Thyroid gland (tissue), 4 donors: ENCODE data around the gene TSFM. TPM values are rescaled to one million over a fixed set of nuclear protein-coding genes. Genes with fewer than 3 reads are reported as not detected.
"Not testable (repeated sequence)": the region's sequence is repeated elsewhere in the genome, so short reads cannot be mapped to it uniquely, and the experiment has no call there.

Experiments used
- DNase-seq, 2 donors: peaks; one replicate each; pipeline ENCODE4 v3.0.0-alpha.2; 2019
- H3K27ac ChIP-seq, 3 donors: fragments of 200-600 bp; sonication (generic); 1 replicate in 2 of 3; 2 replicates in 1 of 3; pipeline ENCODE4 v1.5.1; 2016 to 2019; ENCODE audit warnings: mild to moderate bottlenecking in 1 of 3, moderate library complexity in 1 of 3
- H3K27me3 ChIP-seq: fragments of 200-600 bp; sonication (generic); one replicate; pipeline ENCODE4 v1.5.1; 2019
- H3K36me3 ChIP-seq, 2 donors: fragments of 200-600 bp; sonication (generic); one replicate each; pipeline ENCODE4 v1.5.1; 2016 to 2019
- H3K4me1 ChIP-seq, 2 donors: fragments of 200-600 bp; sonication (generic); one replicate each; pipeline ENCODE4 v1.5.1; 2017 to 2019
- H3K4me3 ChIP-seq, 3 donors: fragments of 200-600 bp; sonication (generic); replicated peaks in 1 of 3; 1 replicate in 2 of 3; 2 replicates in 1 of 3; pipeline ENCODE4 v1.5.1; 2016; ENCODE audit warnings: mild to moderate bottlenecking in 1 of 3
- H3K9me3 ChIP-seq: fragments of 200-600 bp; sonication (generic); one replicate; pipeline ENCODE4 v1.5.1; 2017
- CTCF ChIP-seq, 6 experiments: fragments of 200-600 bp in 3 of 6; fragments of 450-650 bp in 3 of 6; sonication (generic) in 3 of 6; IDR thresholded peaks; one replicate each; pipeline ENCODE4 v1.5.1; 2016 to 2019; ENCODE audit warnings: antibody characterized with exemption in 6 of 6, mild to moderate bottlenecking in 2 of 6, inconsistent platforms in 1 of 6, moderate library complexity in 1 of 6
- POLR2A ChIP-seq, 2 donors: fragments of 450-650 bp; IDR thresholded peaks; one replicate each; pipeline ENCODE4 v1.6.1; 2017; ENCODE audit warnings: antibody characterized with exemption in 2 of 2, mild to moderate bottlenecking in 2 of 2, moderate library complexity in 1 of 2
- WGBS, 2 donors: methylation state at CpG; one replicate each; pipeline ENCODE4 v1.1.5; 2017; 5-methylcytosine and 5-hydroxymethylcytosine counted together
- intact Hi-C: fragments of 100-400 bp; cut with DNase I; formaldehyde crosslinking; loops from one replicate; pipeline ENCODE4 v1.15.1; 2023
- total RNA-seq, 4 donors: library from RNA; depleted of rRNA; stranded (reverse); fragments of >200 nt; gene quantifications; one replicate each; pipeline ENCODE4 v1.2.3, GENCODE V29; 2016

Gene TSFM
- total RNA-seq, 4 donors from 2014 or later: 19.4 to 32.0 (median 25.5) TPM

- Histone ChIP-seq H3K4me3 (peak within 1 kb of the TSS; percentile 29 to 52 (median 51)), H3K36me3 (no peaks in the 10 kb centered on the region), H3K4me1 (peaks cover 17 to 29% of the 10 kb centered on the region in 2 donors), H3K27ac (peak within 1 kb of the TSS; percentile 82 to 95 (median 85)), H3K27me3 (no peaks in the 10 kb centered on the region), H3K9me3 (no peaks in the 10 kb centered on the region)
- TF ChIP-seq POLR2A (IDR thresholded peaks at IDR 0.05): no peak
- TF ChIP-seq CTCF (IDR thresholded peaks at IDR 0.05): peak in 1 of 6 experiments; percentile 11
- peak; percentile 70 to 75 for DNase-seq
- WGBS, 2 donors: 4% methylated on average over 29 to 46 of the region's 67 CpGs
- intact Hi-C loops: no loop called here
These were observed 9.9 kb upstream of the TSFM start, which contains the start of gene EEF1AKMT3 for GRCh38 chr12:57772429-57773322. TSS of gene EEF1AKMT3 (plus strand) at chr12:57772614. CDS start at chr12:57772725, 111 bp downstream.

- WGBS, 2 donors: 92 to 94% methylated on average over 11 of the region's 11 CpGs
- intact Hi-C loops, H3K4me3 ChIP-seq: not testable (repeated sequence)
These were observed 8.0 kb upstream of the TSFM start for GRCh38 chr12:57774634-57775033.

GRCh38 chr12:57775044-57775443 lies 7.5 kb upstream of the TSFM start:
- WGBS, 2 donors: 93 to 96% methylated on average over 3 of the region's 3 CpGs
- no peak for TF ChIP-seq CTCF (IDR thresholded peaks at IDR 0.05)
- TF ChIP-seq POLR2A (IDR thresholded peaks at IDR 0.05): no peak
- Histone ChIP-seq H3K9me3 (no peaks in the 10 kb centered on the region), H3K4me3 (no peak overlapping the region), H3K27ac (no peak overlapping the region), H3K36me3 (no peaks in the 10 kb centered on the region), H3K4me1 (peaks cover 23 to 35% of the 10 kb centered on the region in 2 donors), H3K27me3 (no peaks in the 10 kb centered on the region)
- no peak for DNase-seq
- intact Hi-C loops: no loop called here

More at GRCh38 chr12:57774634-57775033, 8.0 kb upstream of the TSFM start:
- H3K27ac ChIP-seq, H3K36me3 ChIP-seq, H3K9me3 ChIP-seq, H3K27me3 ChIP-seq, DNase-seq: not testable (repeated sequence)
- H3K4me1 ChIP-seq: peaks cover 20 to 31% of the 10 kb centered on the region in 2 donors

GRCh38 chr12:57775563-57776246 lies 6.9 kb upstream of the TSFM start:
- Histone ChIP-seq H3K4me1 (peaks cover 23 to 36% of the 10 kb centered on the region in 2 donors), H3K9me3 (no peaks in the 10 kb centered on the region), H3K27ac (no peak overlapping the region), H3K27me3 (no peaks in the 10 kb centered on the region), H3K4me3 (no peak overlapping the region), H3K36me3 (no peaks in the 10 kb centered on the region)
- TF ChIP-seq POLR2A (IDR thresholded peaks at IDR 0.05) (no peak), CTCF (IDR thresholded peaks at IDR 0.05) (no peak)
- intact Hi-C loops: no loop called here
- no peak for DNase-seq
- WGBS, 2 donors: 77 to 82% methylated on average over 4 of the region's 4 CpGs

GRCh38 chr12:57776247-57776587 lies 6.4 kb upstream of the TSFM start:
- DNase-seq: no peak
- Histone ChIP-seq H3K4me1 (peaks cover 19 to 31% of the 10 kb centered on the region in 2 donors), H3K4me3 (no peak overlapping the region), H3K36me3 (no peaks in the 10 kb centered on the region), H3K27ac (no peak overlapping the region), H3K27me3 (no peaks in the 10 kb centered on the region), H3K9me3 (no peaks in the 10 kb centered on the region)
- intact Hi-C loops: no loop called here
- 82 to 89% methylated on average over 2 of the region's 2 CpGs for WGBS, 2 donors
- no peak for TF ChIP-seq CTCF (IDR thresholded peaks at IDR 0.05)
- TF ChIP-seq POLR2A (IDR thresholded peaks at IDR 0.05): no peak
